GM18498 (cell line): ENCODE measurements around the gene USP7.
"Not testable (repeated sequence)": the region's sequence is repeated elsewhere in the genome, so short reads cannot be mapped to it uniquely, and the experiment has no call there.

Experiments
- ATAC-seq: cut with Tn5 transposase; IDR thresholded peaks from one replicate; pipeline ENCODE4 v1.9.1; 2021; ENCODE audit warnings: mild to moderate bottlenecking, moderate library complexity; ENCODE audit not compliant: unreplicated experiment

USP7 gene

GRCh38 chr16:8975039-8975438 is 11.3 kb upstream of the USP7 start:
- no peak for ATAC-seq

- no peak for ATAC-seq
Measured at GRCh38 chr16:8972843-8973586, 9.3 kb upstream of the USP7 start.

GRCh38 chr16:8971416-8971815 is 7.7 kb upstream of the USP7 start:
- ATAC-seq = no peak

GRCh38 chr16:8969202-8969897 is 5.6 kb upstream of the USP7 start:
- not testable (repeated sequence) for ATAC-seq

GRCh38 chr16:8968054-8968453 is 4.3 kb upstream of the USP7 start:
- ATAC-seq = not testable (repeated sequence)

- ATAC-seq = no peak
Measured at GRCh38 chr16:8967132-8967821, 3.6 kb upstream of the USP7 start.

- no peak for ATAC-seq
Measured at GRCh38 chr16:8966817-8967131, 3.1 kb upstream of the USP7 start.

- ATAC-seq = no peak
Measured at GRCh38 chr16:8964462-8964861, 756 bp upstream of the USP7 start.

- ATAC-seq = peak; percentile 9
Measured at GRCh38 chr16:8963010-8963820, 491 bp downstream of the USP7 start.

- peak; percentile 21 for ATAC-seq
Measured at GRCh38 chr16:8962393-8963009, 1.2 kb downstream of the USP7 start.

- no peak for ATAC-seq
Measured at GRCh38 chr16:8961811-8962390, 1.8 kb downstream of the USP7 start.

GRCh38 chr16:8960788-8961109 is 3.0 kb downstream of the USP7 start:
- ATAC-seq = no peak

- no peak for ATAC-seq
Measured at GRCh38 chr16:8959921-8960787, 3.6 kb downstream of the USP7 start.

GRCh38 chr16:8958344-8959167 is 5.2 kb downstream of the USP7 start:
- ATAC-seq = no peak

GRCh38 chr16:8957509-8958157 is 6.1 kb downstream of the USP7 start:
- ATAC-seq = no peak

- no peak for ATAC-seq
Measured at GRCh38 chr16:8957063-8957397, 6.7 kb downstream of the USP7 start.

GRCh38 chr16:8956265-8957062 is 7.2 kb downstream of the USP7 start:
- no peak for ATAC-seq

- ATAC-seq = no peak
Measured at GRCh38 chr16:8955828-8956227, 7.9 kb downstream of the USP7 start.
